ENCODE data around the gene GLS. TPM values are rescaled to one million over a fixed set of nuclear protein-coding genes. Genes with fewer than 3 reads are reported as not detected.

GLS gene
- total and polyA plus RNA-seq, 9 of the 15 experiments (the other 6 are each of a cell fraction or from before 2014, with no cell fraction given), result 13.7 to 77.5 (median 48.2) TPM

DNA sequence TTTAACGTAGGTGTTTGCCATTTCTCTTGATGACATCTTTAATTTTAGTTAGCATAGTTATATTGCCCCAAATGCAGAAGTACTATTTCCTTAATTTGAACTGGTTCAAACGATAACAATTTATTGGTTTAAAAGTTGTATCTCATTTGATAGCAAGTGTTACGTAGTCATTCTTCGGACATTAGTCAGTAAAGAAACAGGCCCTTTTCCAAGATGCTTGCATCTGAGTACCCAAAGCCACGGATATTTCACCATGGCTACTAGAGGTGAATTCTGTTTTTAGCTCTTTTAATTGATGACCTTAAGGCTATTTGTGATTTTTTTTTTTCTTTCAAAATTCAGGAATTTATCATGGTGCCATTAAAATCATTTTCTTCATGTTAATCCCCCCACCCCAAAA is 32.1 kb downstream of the GLS start:
- POLR2A ChIA-PET, result no interaction called here
- DNase-seq (ENCODE audit: extremely low read depth in 1 of 4, low spot score in 3 of 4) (no peak), ATAC-seq (no peak), FAIRE-seq (no peak)
- H2AFZ ChIP-seq (ENCODE audit: low read depth, low read length), result no peak overlapping the region
- no peak overlapping the region for H3K9ac ChIP-seq (ENCODE audit: insufficient read depth in 1 of 2, low read depth in 2 of 2, low read length in 2 of 2)
- H3K9me1 ChIP-seq (ENCODE audit: control insufficient read depth, insufficient read depth, low read length), result no peaks in the 10 kb centered on the region
- no TSS peak for BruUV-seq (replicated peaks)
- H4K20me1 ChIP-seq (replicated peaks; ENCODE audit: control insufficient read depth, insufficient read depth, low read length), result no peaks in the 10 kb centered on the region
- H3K27ac ChIP-seq (ENCODE audit: extremely low read depth, low read depth, low read length), result no peak overlapping the region
- in situ Hi-C loops (cut with MboI), result no loop called here
- H3K36me3 ChIP-seq (ENCODE audit: control insufficient read depth, insufficient read depth, low read length), result peaks cover 63% of the 10 kb centered on the region
- H3K9me3 ChIP-seq (replicated peaks; ENCODE audit: control insufficient read depth, insufficient read depth, low read depth, low read length), result no peaks in the 10 kb centered on the region
- H3K4me3 ChIP-seq, result no peak overlapping the region
- WGBS (ENCODE audit: insufficient coverage, low coverage, missing lambda C conversion rate), result 90% methylated on average over 5 of the region's 5 CpGs
- H3K4me1 ChIP-seq (replicated peaks in 1 of 2; ENCODE audit: control insufficient read depth in 2 of 2, insufficient read depth in 2 of 2, low read length in 2 of 2), result no peaks in the 10 kb centered on the region
- no peak overlapping the region for H3K4me2 ChIP-seq (ENCODE audit: insufficient read depth, low read length)
- no peaks in the 10 kb centered on the region for H3K27me3 ChIP-seq (ENCODE audit: control insufficient read depth in 2 of 2, insufficient read depth in 2 of 2, low read length in 2 of 2)
- CTCF ChIA-PET (ENCODE audit: low intra/inter-chr PET ratio), result no interaction called here
- TF ChIP-seq NUFIP1 (IDR thresholded peaks at IDR 0.05; ENCODE audit: partially characterized antibody), result no peak
- TF ChIP-seq, protein P1, sequence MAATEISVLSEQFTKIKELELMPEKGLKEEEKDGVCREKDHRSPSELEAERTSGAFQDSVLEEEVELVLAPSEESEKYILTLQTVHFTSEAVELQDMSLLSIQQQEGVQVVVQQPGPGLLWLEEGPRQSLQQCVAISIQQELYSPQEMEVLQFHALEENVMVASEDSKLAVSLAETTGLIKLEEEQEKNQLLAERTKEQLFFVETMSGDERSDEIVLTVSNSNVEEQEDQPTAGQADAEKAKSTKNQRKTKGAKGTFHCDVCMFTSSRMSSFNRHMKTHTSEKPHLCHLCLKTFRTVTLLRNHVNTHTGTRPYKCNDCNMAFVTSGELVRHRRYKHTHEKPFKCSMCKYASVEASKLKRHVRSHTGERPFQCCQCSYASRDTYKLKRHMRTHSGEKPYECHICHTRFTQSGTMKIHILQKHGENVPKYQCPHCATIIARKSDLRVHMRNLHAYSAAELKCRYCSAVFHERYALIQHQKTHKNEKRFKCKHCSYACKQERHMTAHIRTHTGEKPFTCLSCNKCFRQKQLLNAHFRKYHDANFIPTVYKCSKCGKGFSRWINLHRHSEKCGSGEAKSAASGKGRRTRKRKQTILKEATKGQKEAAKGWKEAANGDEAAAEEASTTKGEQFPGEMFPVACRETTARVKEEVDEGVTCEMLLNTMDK (IDR thresholded peaks at IDR 0.05; ENCODE audit: borderline replicate concordance, insufficient read depth, low read depth, low read length, poor library complexity, severe bottlenecking), result no peak
- TF ChIP-seq FOXP1 (CRISPR knock-in tag; IDR thresholded peaks at IDR 0.05), result no peak
- no peak for TF ChIP-seq LCOR (CRISPR knock-in tag; IDR thresholded peaks at IDR 0.05)
- no peak for TF ChIP-seq ZSCAN32 (CRISPR knock-in tag; IDR thresholded peaks at IDR 0.05)
- no peak for TF ChIP-seq HCFC1 (IDR thresholded peaks at IDR 0.05; ENCODE audit: low read depth, low read length)
- TF ChIP-seq POLR2AphosphoS2 (IDR thresholded peaks at IDR 0.05; ENCODE audit: low read length), result no peak
- no peak for TF ChIP-seq MCM7 (IDR thresholded peaks at IDR 0.05)
- TF ChIP-seq PHF21A (IDR thresholded peaks at IDR 0.05; ENCODE audit: borderline replicate concordance, low read depth), result no peak
- TF ChIP-seq ZNF282 (CRISPR knock-in tag; IDR thresholded peaks at IDR 0.05), result no peak
- TF ChIP-seq SNIP1 (IDR thresholded peaks at IDR 0.05; ENCODE audit: low read depth), result no peak
- no peak for TF ChIP-seq BRF1 (IDR thresholded peaks at IDR 0.05; ENCODE audit: borderline replicate concordance, extremely low read depth, insufficient read length)
- TF ChIP-seq ZNF695 (CRISPR knock-in tag; IDR thresholded peaks at IDR 0.05), result no peak
- TF ChIP-seq, protein P2, sequence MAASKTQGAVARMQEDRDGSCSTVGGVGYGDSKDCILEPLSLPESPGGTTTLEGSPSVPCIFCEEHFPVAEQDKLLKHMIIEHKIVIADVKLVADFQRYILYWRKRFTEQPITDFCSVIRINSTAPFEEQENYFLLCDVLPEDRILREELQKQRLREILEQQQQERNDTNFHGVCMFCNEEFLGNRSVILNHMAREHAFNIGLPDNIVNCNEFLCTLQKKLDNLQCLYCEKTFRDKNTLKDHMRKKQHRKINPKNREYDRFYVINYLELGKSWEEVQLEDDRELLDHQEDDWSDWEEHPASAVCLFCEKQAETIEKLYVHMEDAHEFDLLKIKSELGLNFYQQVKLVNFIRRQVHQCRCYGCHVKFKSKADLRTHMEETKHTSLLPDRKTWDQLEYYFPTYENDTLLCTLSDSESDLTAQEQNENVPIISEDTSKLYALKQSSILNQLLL (CRISPR knock-in tag; IDR thresholded peaks at IDR 0.05; ENCODE audit: borderline replicate concordance), result no peak
- TF ChIP-seq RBFOX2 (IDR thresholded peaks at IDR 0.05; ENCODE audit: low read depth, low read length), result no peak
- no peaks in the 10 kb centered on the region for H3K79me2 ChIP-seq (ENCODE audit: control insufficient read depth, insufficient read depth, low read length)
- intact Hi-C loops (cut with micrococcal nuclease), result loop anchor here (1.0 kb wide), 1 partner anchor 16 kb away; no protein-coding TSS in a partner anchor

All from K562 (cell line).